Measurements from ENCODE around the gene DPP4.

- TF ChIP-seq CTCF (IDR thresholded peaks at IDR 0.05) (no peak), POLR2A (IDR thresholded peaks at IDR 0.05) (no peak), POLR2AphosphoS5 (IDR thresholded peaks at IDR 0.05) (no peak)
Observed at GRCh38 chr2:161952783-161953191, 121.2 kb downstream of the DPP4 start.
